ENCODE data around the gene CHCHD6.

The CHCHD6 gene

DNA sequence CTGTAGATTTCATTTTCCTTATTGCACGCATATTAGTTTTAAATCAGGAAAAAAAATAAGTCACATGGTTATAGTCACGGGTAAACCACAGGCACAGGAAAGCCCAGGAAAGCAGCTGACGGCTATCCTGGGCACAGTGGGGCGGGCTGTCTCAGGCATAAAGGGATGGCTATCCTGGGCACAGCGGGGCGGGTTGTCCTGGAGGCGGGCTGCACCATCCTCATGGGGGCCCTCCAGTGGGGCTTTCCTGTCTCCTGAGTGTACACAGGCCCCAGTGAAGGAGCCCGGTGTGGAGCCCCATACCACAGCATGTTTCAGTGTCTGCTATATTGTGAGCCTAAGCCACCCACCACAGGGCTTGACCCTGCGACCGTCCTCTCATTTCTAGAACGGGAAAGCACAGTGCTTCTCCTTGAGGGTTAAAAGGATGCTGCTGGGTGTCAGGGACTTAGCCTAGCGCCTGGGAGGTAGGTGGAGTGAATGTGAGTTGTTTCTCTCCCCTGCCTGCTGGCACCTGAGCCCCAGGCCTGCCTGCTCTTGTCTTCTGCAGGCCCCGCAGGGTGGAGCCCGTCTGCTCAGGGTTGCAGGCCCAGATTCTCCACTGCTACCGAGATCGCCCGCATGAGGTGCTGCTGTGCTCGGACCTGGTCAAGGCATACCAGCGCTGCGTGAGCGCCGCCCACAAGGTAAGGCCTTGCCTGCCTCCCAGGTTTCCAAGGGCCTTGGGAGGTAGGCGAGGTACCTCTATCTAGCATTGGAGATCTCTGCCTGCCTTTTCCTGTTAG lies 253.0 kb downstream of the CHCHD6 start:
- Histone ChIP-seq H3K4me3 (ENCODE audit: low read length) (no peak overlapping the region), H3K9me3 (ENCODE audit: control insufficient read depth, low read length) (no peaks in the 10 kb centered on the region), H3K36me3 (ENCODE audit: control insufficient read depth, insufficient read depth, low read length) (no peaks in the 10 kb centered on the region), H3K9ac (ENCODE audit: low read length) (no peak overlapping the region), H3K4me1 (ENCODE audit: control insufficient read depth, insufficient read depth, low read length) (peaks cover 15% of the 10 kb centered on the region), H3K27me3 (ENCODE audit: control insufficient read depth, insufficient read depth, low read length) (no peaks in the 10 kb centered on the region)

DNA sequence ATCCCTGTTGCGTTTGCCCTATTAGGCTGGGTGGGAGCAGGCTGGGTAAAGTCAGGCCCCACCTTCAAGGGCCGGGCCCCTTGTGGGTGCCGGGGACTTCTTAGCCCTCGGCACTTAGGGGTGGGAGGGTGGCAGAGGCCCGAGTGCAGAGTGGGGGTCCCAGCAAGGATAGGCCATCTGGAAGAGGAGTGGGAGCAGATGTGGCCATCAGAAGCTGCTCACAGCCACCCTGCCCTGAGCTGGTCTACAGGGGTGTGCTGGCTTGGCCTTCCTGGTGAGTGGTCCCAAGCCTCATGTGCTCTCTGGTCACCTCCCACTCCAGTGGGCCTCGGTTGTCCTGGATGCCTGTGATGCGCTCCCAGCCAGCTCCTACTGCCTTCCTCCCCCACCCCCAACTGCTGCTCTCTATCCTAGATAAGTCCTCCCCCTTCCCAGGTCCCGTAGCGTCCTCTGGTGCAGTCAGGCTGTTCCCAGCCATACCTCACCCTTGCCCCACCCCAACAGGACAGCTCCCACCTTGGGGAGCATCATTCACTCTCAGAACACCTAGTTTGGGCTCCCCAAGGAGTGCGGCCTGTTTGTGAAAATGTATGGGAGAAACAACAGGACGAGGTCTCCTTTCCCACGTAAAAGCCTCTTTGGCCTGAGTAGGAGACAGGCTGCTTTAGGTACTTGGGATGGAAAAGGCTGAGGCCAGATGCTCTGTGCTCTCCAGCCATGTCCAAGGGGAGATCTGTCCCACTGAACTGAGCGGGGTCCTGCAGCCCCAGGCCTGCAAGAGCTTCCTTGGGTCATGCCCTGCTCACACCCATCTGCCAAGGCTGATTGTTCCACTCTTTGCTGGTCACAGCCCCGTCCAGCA lies 254.0 kb downstream of the CHCHD6 start:
- Histone ChIP-seq H3K4me1 (ENCODE audit: control insufficient read depth, insufficient read depth, low read length) (peaks cover 15% of the 10 kb centered on the region), H3K9ac (ENCODE audit: low read length) (no peak overlapping the region), H3K27me3 (ENCODE audit: control insufficient read depth, insufficient read depth, low read length) (no peaks in the 10 kb centered on the region), H3K36me3 (ENCODE audit: control insufficient read depth, insufficient read depth, low read length) (no peaks in the 10 kb centered on the region), H3K4me3 (ENCODE audit: low read length) (no peak overlapping the region), H3K9me3 (ENCODE audit: control insufficient read depth, low read length) (no peaks in the 10 kb centered on the region)

DNA sequence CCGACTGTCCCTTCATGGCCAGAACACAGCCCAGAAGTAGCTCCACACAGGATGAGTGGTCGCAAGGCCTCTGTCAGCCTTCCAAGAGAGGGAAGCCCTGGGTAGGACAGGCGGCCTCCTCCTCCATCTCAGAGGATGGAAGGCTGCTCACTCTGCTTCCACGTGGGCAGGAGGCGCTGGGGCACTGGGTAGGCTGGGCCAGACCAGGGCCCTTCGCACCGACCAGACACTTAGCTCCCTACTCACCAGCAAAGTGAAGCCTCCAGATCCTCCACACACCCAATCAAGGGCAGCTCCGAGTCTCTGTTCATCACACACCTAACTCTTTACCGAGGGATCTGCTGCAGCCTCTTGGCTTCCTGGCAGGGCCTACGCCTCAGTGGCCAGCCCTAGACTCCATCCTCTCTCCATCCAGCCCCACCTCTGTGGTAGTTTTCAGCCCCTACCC lies 254.6 kb downstream of the CHCHD6 start:
- Histone ChIP-seq H3K27me3 (ENCODE audit: control insufficient read depth, insufficient read depth, low read length) (no peaks in the 10 kb centered on the region), H3K4me1 (ENCODE audit: control insufficient read depth, insufficient read depth, low read length) (peaks cover 15% of the 10 kb centered on the region), H3K36me3 (ENCODE audit: control insufficient read depth, insufficient read depth, low read length) (no peaks in the 10 kb centered on the region)

DNA sequence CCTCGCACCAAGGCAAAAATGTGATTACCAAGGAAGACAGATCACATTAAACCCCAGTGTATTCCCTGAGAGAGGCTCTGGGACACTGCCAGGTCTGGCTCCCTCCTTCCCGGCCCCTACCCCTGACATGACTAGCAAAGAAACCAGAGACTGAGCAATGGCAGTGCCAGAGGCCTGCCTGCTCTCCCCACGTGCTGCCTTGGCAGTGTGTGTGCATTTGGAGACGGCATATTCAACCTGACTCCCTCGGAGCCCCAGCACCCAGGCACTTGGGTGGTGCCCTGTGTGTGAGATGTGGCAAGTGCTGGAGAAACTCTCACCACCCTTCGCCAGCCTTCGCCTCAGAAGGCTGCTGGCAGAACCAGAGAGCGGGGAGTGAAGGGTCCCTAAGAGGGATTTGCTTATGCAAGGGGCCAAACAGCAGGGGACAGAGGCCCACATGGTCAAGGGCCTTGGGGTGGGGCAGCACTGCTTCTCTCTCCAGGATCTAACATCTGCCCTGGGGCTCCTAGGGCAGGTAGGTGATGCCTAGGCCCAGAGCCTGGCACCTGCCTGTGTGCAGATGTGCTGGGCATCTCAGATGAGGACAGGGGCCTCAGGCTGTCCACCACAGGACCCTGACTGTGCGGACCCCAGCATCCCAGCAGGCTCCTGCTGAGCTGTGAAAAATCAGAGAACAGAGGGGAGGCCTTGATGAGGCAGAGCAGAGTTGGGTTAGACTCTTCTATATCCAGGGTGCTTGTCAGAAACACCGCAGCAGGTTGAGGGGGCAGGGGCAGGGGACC lies 255.3 kb downstream of the CHCHD6 start:
- no peaks in the 10 kb centered on the region for H3K36me3 ChIP-seq (ENCODE audit: control insufficient read depth, insufficient read depth, low read length)
- no peaks in the 10 kb centered on the region for H3K9me3 ChIP-seq (ENCODE audit: control insufficient read depth, low read length)
- no peak overlapping the region for H3K4me3 ChIP-seq (ENCODE audit: low read length)
- peaks cover 15% of the 10 kb centered on the region for H3K4me1 ChIP-seq (ENCODE audit: control insufficient read depth, insufficient read depth, low read length)
- H3K27me3 ChIP-seq (ENCODE audit: control insufficient read depth, insufficient read depth, low read length), result no peaks in the 10 kb centered on the region
- no peak overlapping the region for H3K9ac ChIP-seq (ENCODE audit: low read length)

More for the DNA sequence above, 254.6 kb downstream of the CHCHD6 start:
- Histone ChIP-seq H3K9ac (ENCODE audit: low read length) (no peak overlapping the region), H3K4me3 (ENCODE audit: low read length) (no peak overlapping the region), H3K9me3 (ENCODE audit: control insufficient read depth, low read length) (no peaks in the 10 kb centered on the region)

DNA sequence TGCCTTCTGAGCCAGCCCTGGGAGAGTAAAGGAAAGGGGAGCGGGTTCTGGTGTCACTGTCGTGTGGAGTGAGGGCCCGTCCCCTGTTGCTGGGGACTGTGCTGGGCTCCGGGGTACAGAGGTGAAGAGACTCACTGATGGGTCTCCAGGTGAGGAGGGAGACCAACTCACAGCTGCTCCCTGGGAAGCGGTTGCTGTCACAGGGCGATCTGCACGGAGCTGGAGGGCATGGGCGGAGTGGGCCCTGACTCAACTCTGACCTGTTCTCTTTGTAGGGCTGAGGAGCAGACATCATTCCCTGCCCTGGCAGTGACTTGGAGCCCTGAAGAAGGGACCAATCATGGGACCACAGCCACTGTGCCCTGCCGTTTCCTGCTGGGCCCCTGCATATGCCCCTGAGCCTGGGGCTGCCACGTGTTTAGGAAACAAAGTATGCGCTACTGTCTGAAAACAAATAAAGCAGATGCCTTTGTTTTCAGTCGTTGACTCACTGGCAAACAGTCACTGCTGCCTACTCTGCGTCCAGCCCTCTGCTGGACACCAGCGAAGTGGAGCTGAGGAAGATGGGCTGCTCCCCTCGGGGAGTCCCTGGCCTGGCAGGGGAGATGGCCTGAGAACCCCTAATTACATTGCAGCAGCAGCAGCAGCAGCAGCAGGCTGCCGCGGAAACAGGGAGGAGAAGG lies 256.0 kb downstream of the CHCHD6 start:
- H3K4me3 ChIP-seq (ENCODE audit: low read length), result no peak overlapping the region
- H3K4me1 ChIP-seq (ENCODE audit: control insufficient read depth, insufficient read depth, low read length), result peaks cover 15% of the 10 kb centered on the region
- no peaks in the 10 kb centered on the region for H3K36me3 ChIP-seq (ENCODE audit: control insufficient read depth, insufficient read depth, low read length)
- H3K27me3 ChIP-seq (ENCODE audit: control insufficient read depth, insufficient read depth, low read length), result no peaks in the 10 kb centered on the region
- H3K9me3 ChIP-seq (ENCODE audit: control insufficient read depth, low read length), result no peaks in the 10 kb centered on the region
- H3K9ac ChIP-seq (ENCODE audit: low read length), result no peak overlapping the region

DNA sequence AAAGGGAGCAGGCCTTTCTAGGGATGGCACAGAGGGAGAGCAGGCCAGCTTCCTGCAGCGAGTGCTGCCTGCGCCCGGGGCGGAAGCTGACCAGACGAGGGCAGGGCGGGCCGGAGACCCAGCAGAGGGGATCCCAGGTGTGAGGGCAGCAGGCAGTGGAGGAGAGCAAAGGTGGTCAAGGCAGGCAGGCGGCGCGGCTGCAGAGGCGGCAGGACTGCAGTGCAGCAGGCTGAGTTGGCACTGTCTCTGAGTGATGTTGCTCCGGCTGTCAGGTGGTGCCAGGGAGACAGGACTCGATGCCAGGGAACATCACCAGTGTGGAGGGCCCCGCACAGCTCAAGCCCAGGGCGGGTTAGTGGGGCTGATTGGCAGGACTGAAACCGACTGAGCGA lies 256.6 kb downstream of the CHCHD6 start:
- H3K9ac ChIP-seq (ENCODE audit: low read length), result no peak overlapping the region

DNA sequence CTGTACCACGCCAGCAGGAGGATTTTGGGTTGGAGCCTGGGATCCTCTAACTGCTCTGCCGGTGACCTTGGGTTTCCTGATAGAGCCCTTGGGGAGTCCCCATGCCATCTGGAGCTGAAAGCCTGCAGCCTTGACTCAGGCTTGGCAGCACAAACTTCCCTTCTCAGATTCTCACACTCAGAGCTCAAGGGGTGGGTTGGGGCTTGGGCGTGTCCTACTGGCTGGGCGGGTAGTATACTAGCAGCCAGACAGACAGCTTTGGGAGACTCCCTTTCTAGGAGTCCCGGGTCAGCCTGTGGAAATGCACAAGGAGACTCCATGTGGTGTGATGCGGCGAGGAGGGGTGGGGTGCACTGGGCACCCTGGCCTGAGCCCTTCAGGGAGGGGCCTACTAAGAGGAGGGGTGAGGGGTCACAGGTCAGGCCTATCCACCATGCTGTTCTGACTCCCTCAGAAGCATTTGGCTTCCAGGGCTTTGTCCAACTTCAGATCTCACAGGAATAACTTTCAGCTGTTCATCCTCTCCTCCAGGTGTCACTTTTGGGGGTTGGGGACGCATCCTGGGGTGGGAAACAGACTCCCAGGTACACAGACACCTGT lies 257.3 kb downstream of the CHCHD6 start:
- Histone ChIP-seq H3K27me3 (ENCODE audit: control insufficient read depth, insufficient read depth, low read length) (no peaks in the 10 kb centered on the region), H3K9me3 (ENCODE audit: control insufficient read depth, low read length) (no peaks in the 10 kb centered on the region), H3K9ac (ENCODE audit: low read length) (no peak overlapping the region), H3K36me3 (ENCODE audit: control insufficient read depth, insufficient read depth, low read length) (no peaks in the 10 kb centered on the region), H3K4me3 (ENCODE audit: low read length) (no peak overlapping the region), H3K4me1 (ENCODE audit: control insufficient read depth, insufficient read depth, low read length) (peaks cover 15% of the 10 kb centered on the region)

More for the DNA sequence above, 256.6 kb downstream of the CHCHD6 start:
- H3K9me3 ChIP-seq (ENCODE audit: control insufficient read depth, low read length), result no peaks in the 10 kb centered on the region
- H3K36me3 ChIP-seq (ENCODE audit: control insufficient read depth, insufficient read depth, low read length), result no peaks in the 10 kb centered on the region
- no peak overlapping the region for H3K4me3 ChIP-seq (ENCODE audit: low read length)
- H3K4me1 ChIP-seq (ENCODE audit: control insufficient read depth, insufficient read depth, low read length), result peaks cover 15% of the 10 kb centered on the region
- no peaks in the 10 kb centered on the region for H3K27me3 ChIP-seq (ENCODE audit: control insufficient read depth, insufficient read depth, low read length)

DNA sequence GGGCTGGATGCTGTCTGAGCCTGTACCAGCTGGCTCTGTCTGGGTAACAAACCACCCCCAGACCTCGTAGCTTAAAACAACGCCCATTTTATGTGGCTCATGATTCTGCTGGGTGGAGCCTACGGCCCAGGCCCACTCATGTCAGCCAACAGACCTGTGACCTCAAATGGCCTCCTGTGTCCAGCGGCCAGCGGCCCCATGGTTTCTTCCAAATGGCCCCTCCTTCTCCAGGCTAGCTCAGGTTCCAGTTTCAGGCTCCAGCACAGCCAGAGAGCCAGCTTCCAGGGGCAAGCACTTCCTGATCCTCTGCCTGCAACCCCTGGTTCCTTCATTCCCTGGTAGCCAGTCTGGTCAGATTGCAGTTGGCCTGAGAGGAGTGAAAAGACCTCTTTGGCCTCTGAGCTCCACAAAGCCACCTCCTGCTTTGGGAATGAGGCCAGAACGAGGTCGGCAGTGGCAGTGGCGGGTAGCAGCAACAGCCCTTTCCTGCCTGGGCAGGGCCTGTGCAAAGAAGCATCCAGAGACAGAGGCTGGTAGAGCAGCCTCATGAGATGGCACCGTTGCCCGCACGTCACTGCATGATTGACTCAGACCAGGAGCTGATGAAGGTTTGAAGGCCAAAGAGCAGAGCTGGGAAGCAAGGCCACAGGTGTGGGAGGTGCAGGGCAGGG lies 257.9 kb downstream of the CHCHD6 start:
- peaks cover 15% of the 10 kb centered on the region for H3K4me1 ChIP-seq (ENCODE audit: control insufficient read depth, insufficient read depth, low read length)
- no peaks in the 10 kb centered on the region for H3K27me3 ChIP-seq (ENCODE audit: control insufficient read depth, insufficient read depth, low read length)
- H3K9ac ChIP-seq (ENCODE audit: low read length), result no peak overlapping the region
- no peaks in the 10 kb centered on the region for H3K9me3 ChIP-seq (ENCODE audit: control insufficient read depth, low read length)
- H3K4me3 ChIP-seq (ENCODE audit: low read length), result no peak overlapping the region
- H3K36me3 ChIP-seq (ENCODE audit: control insufficient read depth, insufficient read depth, low read length), result no peaks in the 10 kb centered on the region

DNA sequence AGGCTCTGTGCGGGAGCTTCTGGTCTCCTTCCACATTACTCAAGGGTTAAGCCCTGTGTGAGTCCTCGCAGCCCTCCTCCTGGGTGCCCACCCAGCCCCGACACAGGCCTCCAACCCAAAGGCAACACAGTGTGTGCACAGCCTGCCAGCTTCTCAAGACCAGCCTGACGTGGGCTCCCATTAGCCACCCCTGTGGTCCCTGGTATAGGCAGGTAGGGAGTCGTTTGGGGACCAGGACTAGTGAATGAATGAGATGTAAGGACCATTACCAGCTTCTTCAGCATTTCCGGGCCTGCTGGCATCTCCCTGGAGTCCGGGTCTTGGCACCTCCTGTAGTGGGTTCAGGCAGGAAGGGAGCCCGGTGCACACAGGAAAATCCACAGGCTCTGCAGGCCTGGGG lies 258.7 kb downstream of the CHCHD6 start:
- Histone ChIP-seq H3K4me1 (ENCODE audit: control insufficient read depth, insufficient read depth, low read length) (peaks cover 15% of the 10 kb centered on the region), H3K36me3 (ENCODE audit: control insufficient read depth, insufficient read depth, low read length) (no peaks in the 10 kb centered on the region), H3K9ac (ENCODE audit: low read length) (no peak overlapping the region), H3K9me3 (ENCODE audit: control insufficient read depth, low read length) (no peaks in the 10 kb centered on the region), H3K27me3 (ENCODE audit: control insufficient read depth, insufficient read depth, low read length) (no peaks in the 10 kb centered on the region), H3K4me3 (ENCODE audit: low read length) (no peak overlapping the region)

DNA sequence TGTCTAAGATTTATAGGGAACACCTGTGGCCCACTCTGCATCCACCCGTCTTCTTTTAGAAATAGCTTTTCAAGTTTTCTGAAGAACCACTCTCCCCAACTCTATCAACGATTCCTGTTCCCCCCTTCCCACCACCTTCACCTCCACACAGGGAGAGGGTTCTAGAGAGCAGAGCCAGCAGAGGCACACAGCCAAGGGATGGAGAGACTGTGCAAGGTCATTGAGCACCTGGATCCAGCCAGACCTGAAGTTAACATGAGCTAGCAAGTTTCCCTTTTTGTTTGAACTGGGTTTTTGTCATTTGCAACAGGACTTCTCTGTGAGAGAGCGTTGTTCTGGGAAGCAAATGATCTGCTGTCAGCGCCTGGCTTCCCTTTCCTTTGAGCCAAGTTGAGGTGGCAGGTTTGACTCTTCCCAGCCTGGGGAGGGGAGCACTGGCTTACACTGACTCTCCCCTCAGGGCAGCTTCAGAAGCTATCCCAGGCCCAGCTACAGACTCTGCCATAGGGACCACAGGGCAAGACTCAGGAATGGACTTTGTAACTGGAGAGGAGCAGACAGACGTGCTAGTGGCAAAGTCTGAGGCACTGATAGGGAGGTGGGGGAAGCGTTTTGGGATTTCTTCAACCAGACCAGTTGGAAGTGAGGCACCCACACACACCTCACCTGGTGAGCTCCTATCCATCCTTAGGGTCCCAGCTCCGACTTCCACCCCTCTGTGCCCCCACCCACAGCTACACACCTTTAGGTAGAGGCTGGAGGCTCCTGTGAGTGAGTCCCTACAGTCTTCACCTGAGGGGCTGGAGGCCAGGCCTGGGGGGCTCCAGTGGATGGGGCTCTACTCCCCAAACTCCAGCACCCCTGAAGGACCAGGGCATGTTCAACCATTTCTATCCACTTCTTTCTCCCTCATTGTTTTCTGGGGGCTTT lies 259.5 kb downstream of the CHCHD6 start:
- Histone ChIP-seq H3K4me1 (ENCODE audit: control insufficient read depth, insufficient read depth, low read length) (peaks cover 15% of the 10 kb centered on the region), H3K36me3 (ENCODE audit: control insufficient read depth, insufficient read depth, low read length) (no peaks in the 10 kb centered on the region), H3K9ac (ENCODE audit: low read length) (no peak overlapping the region), H3K9me3 (ENCODE audit: control insufficient read depth, low read length) (no peaks in the 10 kb centered on the region), H3K4me3 (ENCODE audit: low read length) (no peak overlapping the region), H3K27me3 (ENCODE audit: control insufficient read depth, insufficient read depth, low read length) (no peaks in the 10 kb centered on the region)

Measured in mucosa of stomach (tissue), 1 donor.